NAMALWA (cell line): ENCODE measurements around the gene INVS.
"Not testable (repeated sequence)": the region's sequence is repeated elsewhere in the genome, so short reads cannot be mapped to it uniquely, and the experiment has no call there.

Experiments used
- DNase-seq: peaks from one replicate; pipeline ENCODE4 v3.0.0-alpha.2; 2015; ENCODE audit warnings: low spot score

Gene INVS

DNA sequence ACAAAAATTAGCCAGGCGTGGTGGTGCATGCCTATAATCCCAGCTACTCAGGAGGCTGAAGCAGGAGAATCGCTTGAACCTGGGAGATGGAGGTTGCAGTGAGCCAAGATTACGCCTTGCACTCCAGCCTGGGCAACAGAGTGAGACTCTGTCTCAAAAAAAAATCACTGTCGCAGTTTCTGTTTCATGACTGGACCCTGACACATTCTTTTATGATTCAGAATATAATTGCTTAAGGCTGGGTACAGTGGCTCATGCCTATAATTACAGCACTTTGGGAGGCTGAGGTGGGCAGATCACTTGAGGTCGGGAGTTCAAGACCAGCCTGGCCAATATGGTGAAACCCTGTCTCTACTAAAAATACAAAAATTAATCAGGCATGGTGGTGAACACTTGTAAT, 239.7 kb downstream of the INVS start:
- DNase-seq, result not testable (repeated sequence)

DNA sequence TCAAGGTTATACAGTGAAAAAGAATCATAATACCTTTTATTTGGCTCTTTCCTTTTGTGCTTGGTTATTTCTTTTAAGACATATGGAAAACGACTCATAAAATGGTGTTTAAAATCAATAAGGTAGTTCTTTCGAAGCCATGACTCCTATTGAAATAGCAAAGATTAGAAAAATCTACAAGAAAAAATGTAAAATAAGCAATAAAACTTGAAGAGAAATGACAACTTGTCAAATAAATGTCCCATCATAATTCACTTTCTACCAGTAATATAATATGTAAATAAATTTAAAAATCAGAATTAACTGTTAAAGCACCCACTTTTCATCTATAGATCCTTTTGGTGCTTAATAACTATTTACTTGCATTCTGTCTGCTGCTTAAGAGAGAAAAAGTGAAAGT, 241.2 kb downstream of the INVS start:
- no peak for DNase-seq

DNA sequence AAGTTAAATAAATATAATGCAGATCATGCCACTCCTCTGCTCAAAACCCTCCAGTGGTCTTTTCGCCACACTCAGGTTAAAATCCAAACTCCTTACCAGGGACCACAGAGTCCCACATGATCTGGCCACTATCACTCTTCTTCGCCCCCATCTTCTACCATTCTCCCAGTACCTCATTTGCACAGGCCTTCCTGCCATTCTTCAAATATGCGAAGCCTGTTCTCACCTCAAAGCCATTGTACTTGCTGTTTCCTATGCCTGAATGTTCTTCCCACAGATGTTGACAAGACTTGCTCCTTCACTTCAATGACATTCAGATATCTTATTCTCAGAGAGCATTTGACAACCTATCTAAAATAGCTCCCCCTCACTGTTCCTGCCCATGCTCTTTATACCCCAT, 242.8 kb downstream of the INVS start:
- no peak for DNase-seq

DNA sequence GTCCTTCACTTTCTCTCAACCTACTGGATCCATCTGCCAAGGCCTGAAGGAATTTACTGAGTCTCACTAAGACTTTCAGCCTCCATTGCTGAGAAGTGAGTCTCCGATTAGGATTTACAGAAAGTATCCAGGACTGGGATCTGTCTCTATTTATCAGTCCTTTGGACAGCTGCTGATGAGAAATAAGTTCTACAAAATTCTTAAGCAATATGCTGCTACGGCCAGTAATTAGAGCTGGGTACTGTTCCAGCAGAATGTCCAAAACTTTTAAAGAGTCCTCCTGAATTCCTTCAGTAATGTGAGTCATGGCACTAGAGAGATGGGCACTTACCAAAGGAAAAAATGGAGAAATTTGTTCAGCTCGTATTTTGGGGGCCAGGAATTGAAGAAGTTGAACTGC, 247.8 kb downstream of the INVS start:
- no peak for DNase-seq

DNA sequence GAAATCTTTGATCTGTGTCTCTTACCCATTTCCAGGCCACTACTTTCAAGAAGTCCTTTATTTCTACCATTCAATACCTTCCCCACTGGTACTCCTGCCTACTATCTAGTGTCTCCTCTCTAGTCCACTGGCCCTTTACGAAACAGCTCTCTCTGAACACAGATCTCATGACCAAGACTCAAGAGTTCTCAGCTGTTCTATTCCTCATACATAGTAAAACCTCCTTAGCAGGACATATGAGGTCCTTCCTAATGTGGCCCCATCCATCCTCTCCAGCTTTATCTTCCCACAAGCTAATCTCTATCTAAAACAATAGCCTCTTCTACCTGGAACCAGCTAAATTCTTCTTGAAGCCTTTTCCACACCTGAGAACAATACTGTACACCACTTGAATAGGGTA, 251.1 kb downstream of the INVS start:
- DNase-seq, result peak; percentile 16
